ENCODE results near the gene JAG2. TPM values are rescaled to one million over a fixed set of nuclear protein-coding genes. Genes with fewer than 3 reads are reported as not detected.
A peak's percentile ranks its signal among the peaks of the same experiment; 100 is the strongest.

Gene JAG2
- total RNA-seq, 4 donors from 2014 or later: 7.5 to 33.0 (median 11.2) TPM

DNA sequence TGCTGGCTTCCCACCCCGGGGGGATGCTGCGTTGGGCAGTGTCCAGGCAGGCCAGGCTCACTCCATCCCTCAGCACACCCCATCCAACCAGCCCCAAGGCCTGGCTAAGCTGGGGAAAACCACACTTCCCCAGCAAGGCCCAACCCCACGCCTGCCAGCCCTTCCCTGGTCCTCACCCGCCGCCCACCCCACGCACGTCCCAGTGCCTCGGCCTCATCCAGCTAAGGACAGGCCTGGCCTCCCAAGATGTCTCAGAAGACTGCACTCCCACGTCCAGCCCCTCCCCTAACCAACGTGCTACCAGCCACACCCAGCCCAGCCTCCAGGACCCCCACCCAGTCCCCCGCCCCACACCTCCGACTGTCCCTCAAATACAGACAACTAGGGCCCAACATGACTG lies 9.8 kb downstream of the JAG2 start:
- TF ChIP-seq CTCF (IDR thresholded peaks at IDR 0.05) (no peak), POLR2A (IDR thresholded peaks at IDR 0.05) (no peak)
- no peaks in the 10 kb centered on the region for H3K36me3 ChIP-seq
- H3K4me3 ChIP-seq: no peak overlapping the region
- H3K4me1 ChIP-seq: peaks cover 0 to 18% (median 0%) of the 10 kb centered on the region in 4 donors
- H3K27me3 ChIP-seq: no peaks in the 10 kb centered on the region
- H3K27ac ChIP-seq: no peak overlapping the region
- H3K9me3 ChIP-seq: no peaks in the 10 kb centered on the region
- DNase-seq: no peak

DNA sequence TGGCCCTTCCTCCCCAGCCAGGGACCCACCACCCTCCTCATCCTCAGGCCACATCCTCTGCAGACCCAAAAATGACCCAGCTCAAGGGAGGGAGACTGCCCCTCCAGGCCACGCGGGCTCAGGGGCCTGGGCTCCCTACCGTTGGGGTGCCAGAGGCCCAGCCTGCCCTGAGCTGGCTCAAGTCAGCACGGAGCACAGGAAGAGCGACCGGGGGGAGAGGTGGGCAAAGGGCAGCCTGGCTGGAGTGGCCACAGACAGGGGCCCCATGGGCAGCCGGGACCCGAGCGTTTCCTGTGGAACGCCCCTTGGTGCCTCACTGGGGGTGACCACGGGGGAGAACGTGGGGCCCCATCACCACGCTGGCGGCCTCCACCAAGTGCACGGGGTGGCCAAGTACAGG lies 10.7 kb downstream of the JAG2 start:
- TF ChIP-seq POLR2A (IDR thresholded peaks at IDR 0.05) (no peak), CTCF (IDR thresholded peaks at IDR 0.05) (no peak)
- Histone ChIP-seq H3K4me1 (peaks cover 0 to 25% (median 0%) of the 10 kb centered on the region in 4 donors), H3K27ac (no peak overlapping the region), H3K36me3 (no peaks in the 10 kb centered on the region), H3K27me3 (no peaks in the 10 kb centered on the region), H3K9me3 (no peaks in the 10 kb centered on the region), H3K4me3 (no peak overlapping the region)
- DNase-seq: no peak

GRCh38 chr14:105156414-105157375 lies 11.9 kb downstream of the JAG2 start:
- DNase-seq: no peak
- H3K4me3 ChIP-seq: no peak overlapping the region
- no peaks in the 10 kb centered on the region for H3K9me3 ChIP-seq
- no peaks in the 10 kb centered on the region for H3K27me3 ChIP-seq
- H3K4me1 ChIP-seq: peaks cover 0 to 25% (median 0%) of the 10 kb centered on the region in 4 donors
- no peak overlapping the region for H3K27ac ChIP-seq
- TF ChIP-seq POLR2A (IDR thresholded peaks at IDR 0.05) (no peak), CTCF (IDR thresholded peaks at IDR 0.05) (no peak)
- H3K36me3 ChIP-seq: no peaks in the 10 kb centered on the region

DNA sequence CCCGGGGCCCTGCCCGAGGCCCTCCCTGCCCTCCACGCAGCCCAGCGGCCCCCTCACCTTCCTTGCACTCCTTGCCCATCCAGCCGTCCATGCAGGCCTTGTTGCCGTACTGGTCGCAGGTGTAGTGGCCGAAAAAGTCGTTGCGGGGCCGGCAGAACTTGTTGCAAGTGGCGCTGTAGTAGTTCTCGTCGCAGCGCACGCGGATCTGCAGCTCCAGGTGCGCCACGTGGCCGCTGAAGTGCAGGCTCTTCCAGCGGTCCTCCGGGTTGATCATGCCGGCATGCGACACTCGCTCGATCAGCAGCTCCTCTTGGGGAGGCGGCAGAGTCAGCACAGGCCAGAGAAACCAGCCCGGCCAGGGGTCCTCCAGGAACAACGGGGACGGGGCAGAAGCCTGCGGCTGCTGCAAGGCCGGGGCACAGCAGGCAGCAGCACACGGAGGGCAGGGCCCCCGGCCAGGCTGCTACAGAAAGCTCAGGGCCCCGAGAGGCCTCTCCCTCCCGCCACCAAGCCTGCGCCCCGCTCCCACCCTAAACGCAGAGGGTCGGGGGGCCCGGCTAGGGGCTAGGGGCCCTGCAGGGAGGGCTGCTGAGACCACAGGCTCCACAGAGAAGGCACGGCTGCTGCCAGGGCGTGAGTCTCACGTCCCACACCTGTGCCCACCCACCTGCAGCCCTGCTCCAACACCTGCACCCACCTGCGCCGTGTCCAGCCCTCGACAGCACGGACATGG lies 12.7 kb downstream of the JAG2 start:
- Histone ChIP-seq H3K36me3 (no peaks in the 10 kb centered on the region), H3K4me3 (no peak overlapping the region), H3K27ac (no peak overlapping the region), H3K4me1 (peaks cover 0 to 25% (median 0%) of the 10 kb centered on the region in 4 donors), H3K27me3 (no peaks in the 10 kb centered on the region), H3K9me3 (no peaks in the 10 kb centered on the region)
- no peak for DNase-seq
- TF ChIP-seq POLR2A (IDR thresholded peaks at IDR 0.05) (no peak), CTCF (IDR thresholded peaks at IDR 0.05) (no peak)

DNA sequence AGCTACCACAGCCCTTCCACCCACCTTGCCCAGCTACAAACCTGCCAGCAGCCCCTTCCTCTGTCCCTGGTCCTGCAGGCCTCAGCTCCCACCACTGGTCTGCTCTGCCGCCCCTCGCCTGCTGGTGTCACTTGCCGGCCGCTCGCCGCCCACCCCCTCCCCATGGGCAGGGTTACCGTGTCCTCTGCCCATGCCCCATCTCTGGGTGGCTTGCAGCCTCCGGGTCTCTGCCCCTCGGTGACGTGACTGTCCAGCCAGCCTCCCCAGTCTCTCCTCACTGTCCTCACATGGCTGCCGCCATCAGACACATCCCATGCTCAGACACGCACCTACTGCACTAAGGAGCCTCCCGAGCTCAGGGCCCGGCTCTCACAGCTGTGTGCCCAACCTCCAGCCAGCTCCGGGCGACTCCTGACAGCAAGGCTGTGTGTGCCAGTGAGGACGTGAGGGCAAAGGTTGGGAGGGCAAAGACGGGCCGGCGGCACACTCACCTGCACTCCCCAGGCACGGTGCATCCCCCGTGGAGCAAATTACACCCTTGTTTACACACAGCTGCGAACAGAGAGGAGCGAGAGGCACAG lies 13.4 kb downstream of the JAG2 start:
- peak in 2 of 3 donors; percentile 65 to 81 for DNase-seq
- H3K36me3 ChIP-seq: no peaks in the 10 kb centered on the region
- H3K27me3 ChIP-seq: no peaks in the 10 kb centered on the region
- H3K4me3 ChIP-seq: no peak overlapping the region
- no peak for TF ChIP-seq CTCF (IDR thresholded peaks at IDR 0.05)
- TF ChIP-seq POLR2A (IDR thresholded peaks at IDR 0.05): no peak
- H3K27ac ChIP-seq: no peak overlapping the region
- no peaks in the 10 kb centered on the region for H3K9me3 ChIP-seq
- H3K4me1 ChIP-seq: peaks cover 0 to 25% (median 0%) of the 10 kb centered on the region in 4 donors
